Endothelial cell of umbilical vein (primary cell): ENCODE results near the gene MYH10. TPM values are rescaled to one million over a fixed set of nuclear protein-coding genes. Genes with fewer than 3 reads are reported as not detected.

ENCODE experiments used
- BruUV-seq: library from RNA; stranded (reverse); fragments of 400-500 nt; replicated peaks from 2 replicates; lab custom pipeline; 2021; lab: Mats Ljungman, UMichigan
- CTCF ChIA-PET: fragments of 300-600, 350-600 bp; sonication (Branson Sonifier 250); formaldehyde crosslinking; loops from one replicate; lab custom pipeline; 2021; ENCODE audit warnings: antibody characterized with exemption, inconsistent platforms; lab: Charles Lee
- POLR2A ChIA-PET: fragments of 300-600, 350-600 bp; sonication (Branson Sonifier 250); formaldehyde crosslinking; loops from one replicate; lab custom pipeline; 2021; ENCODE audit warnings: antibody characterized with exemption, inconsistent platforms; lab: Charles Lee
- DNase-seq: peaks from one replicate; pipeline ENCODE4 v3.0.0-alpha.2; 2011; ENCODE audit warnings: low read depth, low spot score
- FAIRE-seq: peaks from 2 replicates; lab custom pipeline; 2011; peaks lifted over from hg19 to GRCh38; lab: Jason Lieb, UNC
- H2AFZ ChIP-seq: 2 replicates; pipeline ENCODE4 v1.6.0; 2012; ENCODE audit warnings: low read depth, low read length, control low read depth, inconsistent platforms
- H3K27ac ChIP-seq: 2 replicates; pipeline ENCODE4 v1.5.1; 2011; ENCODE audit warnings: low read depth, mild to moderate bottlenecking, control low read depth, low read length, moderate library complexity; ENCODE audit not compliant: insufficient read depth
- H3K27me3 ChIP-seq, 2 experiments: 2 replicates each; pipeline versions ENCODE4 v1.6.0 to v1.6.1; 2011; ENCODE audit warnings: low read length in 2 of 2, mixed read lengths in 1 of 2; ENCODE audit not compliant: control insufficient read depth in 2 of 2, insufficient read depth in 2 of 2
- H3K36me3 ChIP-seq, 2 experiments: 2 replicates in 1 of 2; 3 replicates in 1 of 2; pipeline ENCODE4 v1.5.1; 2011; ENCODE audit warnings: low read length in 2 of 2, mild to moderate bottlenecking in 1 of 2, moderate library complexity in 1 of 2; ENCODE audit not compliant: control insufficient read depth in 2 of 2, insufficient read depth in 2 of 2; ENCODE audit errors: extremely low read depth in 1 of 2
- H3K4me1 ChIP-seq: 3 replicates; pipeline ENCODE4 v1.5.1; 2011; ENCODE audit warnings: mild to moderate bottlenecking, low read length; ENCODE audit not compliant: control insufficient read depth, insufficient read depth; ENCODE audit errors: extremely low read depth
- H3K4me2 ChIP-seq: 2 replicates; pipeline ENCODE4 v1.6.1; 2011; ENCODE audit warnings: low read length, control low read depth, mixed read lengths; ENCODE audit not compliant: insufficient read depth
- H3K4me3 ChIP-seq, 3 experiments: fragments of 200-600 bp in 1 of 3; sonication (generic), shearing (Covaris generic) in 1 of 3; replicated peaks in 1 of 3; 2 replicates each; pipeline ENCODE4 v1.5.1; 2011 to 2016; ENCODE audit warnings: control low read depth in 3 of 3, low read length in 3 of 3, mild to moderate bottlenecking in 2 of 3, inconsistent platforms in 1 of 3, low read depth in 1 of 3, moderate library complexity in 1 of 3; ENCODE audit not compliant: insufficient read depth in 1 of 3
- H3K79me2 ChIP-seq: 2 replicates; pipeline ENCODE4 v1.6.0; 2012; ENCODE audit warnings: low read length, inconsistent platforms; ENCODE audit not compliant: control insufficient read depth, insufficient read depth
- H3K9ac ChIP-seq: replicated peaks from 2 replicates; pipeline ENCODE3; 2011; ENCODE audit warnings: low read length, control low read depth; ENCODE audit not compliant: insufficient read depth; ENCODE audit errors: extremely low read depth
- H3K9me1 ChIP-seq: replicated peaks from 3 replicates; pipeline ENCODE4 v1.6.0; 2011; ENCODE audit warnings: mild to moderate bottlenecking, low read length; ENCODE audit not compliant: control insufficient read depth, insufficient read depth; ENCODE audit errors: extremely low read depth
- H3K9me3 ChIP-seq: replicated peaks from 2 replicates; pipeline ENCODE4 v1.5.1; 2012; ENCODE audit warnings: low read length, inconsistent platforms; ENCODE audit not compliant: control insufficient read depth, insufficient read depth
- H4K20me1 ChIP-seq: replicated peaks from 2 replicates; pipeline ENCODE3; 2011; ENCODE audit warnings: mild to moderate bottlenecking, low read length; ENCODE audit not compliant: control insufficient read depth, insufficient read depth; ENCODE audit errors: extremely low read depth
- EZH2 ChIP-seq: IDR thresholded peaks from 2 replicates; pipeline ENCODE4 v1.6.1; 2012; ENCODE audit warnings: borderline replicate concordance, low read depth, mild to moderate bottlenecking, moderate library complexity, low read length, inconsistent platforms; ENCODE audit not compliant: severe bottlenecking
- FOS ChIP-seq: IDR thresholded peaks from 2 replicates; pipeline ENCODE4 v1.6.1; 2011; ENCODE audit warnings: mild to moderate bottlenecking, low read length, moderate library complexity, borderline replicate concordance; ENCODE audit not compliant: insufficient read depth
- GATA2 ChIP-seq: IDR thresholded peaks from 2 replicates; pipeline ENCODE4 v1.7.0; 2011; ENCODE audit warnings: low read depth, mild to moderate bottlenecking, moderate library complexity, mixed read lengths, low read length; ENCODE audit not compliant: insufficient read length, insufficient read depth
- JUN ChIP-seq: IDR thresholded peaks from 2 replicates; pipeline ENCODE4 v1.6.1; 2011; ENCODE audit warnings: borderline replicate concordance, low read depth; ENCODE audit not compliant: insufficient read length, insufficient read depth
- MYC ChIP-seq: IDR thresholded peaks from one replicate; pipeline ENCODE4 v1.6.1; 2011; ENCODE audit warnings: mild to moderate bottlenecking, low read depth, low read length
- POLR2A ChIP-seq: IDR thresholded peaks from 2 replicates; pipeline ENCODE4 v1.6.1; 2012; ENCODE audit warnings: low read depth, mild to moderate bottlenecking, control low read depth, low read length
- POLR2AphosphoS5 ChIP-seq: IDR thresholded peaks from 2 replicates; pipeline ENCODE4 v1.6.1; 2012; ENCODE audit warnings: low read depth, mild to moderate bottlenecking, control low read depth, low read length, moderate library complexity; ENCODE audit not compliant: insufficient read depth
- dilution Hi-C: fragments of 300-500 bp; cut with MboI; formaldehyde crosslinking; loops from one replicate; pipeline ENCODE4 v1.15.0; 2019; ENCODE audit warnings: low sequenced_read_pairs; ENCODE audit not compliant: extremely low pct_ligation_motif_present
- intact Hi-C: fragments of 100-400 bp; cut with micrococcal nuclease; formaldehyde crosslinking; loops from one replicate; pipeline ENCODE4 v1.10.0; 2022
- polyA plus RNA-seq, 4 experiments: library from polyadenylated mRNA; depleted of rRNA in 3 of 4; stranded (reverse) in 3 of 4; unstranded in 1 of 4; fragments of >200 nt; gene quantifications; 2 replicates each; pipeline versions ENCODE4 v1.2.1 to v1.2.3, GENCODE V29; 2011 to 2012; ENCODE audit warnings: missing spikeins in 1 of 4
- total RNA-seq: library from RNA; stranded (reverse); gene quantifications from 2 replicates; pipeline ENCODE4 v1.2.3, GENCODE V29; 2021
- TF ChIP-seq, protein P1 (sequence below), 2 donors: IDR thresholded peaks; 1 replicate in 1 of 2; 2 replicates in 1 of 2; pipeline ENCODE4 v1.5.1; 2011; ENCODE audit warnings: low read length in 2 of 2, mild to moderate bottlenecking in 2 of 2, moderate library complexity in 2 of 2, control low read depth in 1 of 2, inconsistent platforms in 1 of 2, low read depth in 1 of 2; ENCODE audit not compliant: insufficient read depth in 1 of 2; ENCODE audit errors: extremely low read depth in 1 of 2
- TF ChIP-seq, protein P2 (sequence below): IDR thresholded peaks from 2 replicates; pipeline ENCODE4 v1.6.1; 2011; ENCODE audit not compliant: insufficient read depth, insufficient read length

Gene MYH10
- total and polyA plus RNA-seq, 2 donors (not counting 3 experiments of a cell fraction or from before 2014, with no cell fraction given) = 73.4 to 232 TPM

DNA sequence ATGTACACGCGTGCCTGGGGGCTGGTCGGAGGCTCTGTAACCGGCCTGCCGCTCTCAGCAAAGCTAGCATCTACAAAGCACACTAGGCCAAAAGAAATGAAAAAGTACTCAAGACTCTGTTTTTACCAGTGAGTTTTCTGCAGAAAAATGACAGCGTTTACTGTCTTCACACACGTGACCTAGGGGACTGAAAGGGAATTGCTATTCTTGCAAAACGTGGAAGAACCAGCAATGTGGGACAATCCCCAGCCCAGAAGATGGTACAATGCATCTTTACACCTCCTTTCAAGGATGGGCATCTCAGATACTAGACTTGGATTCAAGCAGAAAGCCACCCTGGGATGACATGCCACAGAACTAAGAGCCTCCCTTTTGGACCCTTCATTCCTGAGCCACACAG, 153.4 kb downstream of the MYH10 start:
- CTCF ChIA-PET = interaction anchor here (0.7 kb wide), 1 partner anchor 26 kb away, joined by 3 read pairs; no protein-coding TSS in a partner anchor
- no peak for DNase-seq
- TF ChIP-seq, protein P1, sequence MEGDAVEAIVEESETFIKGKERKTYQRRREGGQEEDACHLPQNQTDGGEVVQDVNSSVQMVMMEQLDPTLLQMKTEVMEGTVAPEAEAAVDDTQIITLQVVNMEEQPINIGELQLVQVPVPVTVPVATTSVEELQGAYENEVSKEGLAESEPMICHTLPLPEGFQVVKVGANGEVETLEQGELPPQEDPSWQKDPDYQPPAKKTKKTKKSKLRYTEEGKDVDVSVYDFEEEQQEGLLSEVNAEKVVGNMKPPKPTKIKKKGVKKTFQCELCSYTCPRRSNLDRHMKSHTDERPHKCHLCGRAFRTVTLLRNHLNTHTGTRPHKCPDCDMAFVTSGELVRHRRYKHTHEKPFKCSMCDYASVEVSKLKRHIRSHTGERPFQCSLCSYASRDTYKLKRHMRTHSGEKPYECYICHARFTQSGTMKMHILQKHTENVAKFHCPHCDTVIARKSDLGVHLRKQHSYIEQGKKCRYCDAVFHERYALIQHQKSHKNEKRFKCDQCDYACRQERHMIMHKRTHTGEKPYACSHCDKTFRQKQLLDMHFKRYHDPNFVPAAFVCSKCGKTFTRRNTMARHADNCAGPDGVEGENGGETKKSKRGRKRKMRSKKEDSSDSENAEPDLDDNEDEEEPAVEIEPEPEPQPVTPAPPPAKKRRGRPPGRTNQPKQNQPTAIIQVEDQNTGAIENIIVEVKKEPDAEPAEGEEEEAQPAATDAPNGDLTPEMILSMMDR (IDR thresholded peaks at IDR 0.05; ENCODE audit: extremely low read depth in 1 of 2, insufficient read depth in 1 of 2, low read depth in 1 of 2, low read length in 2 of 2) = no peak
- TF ChIP-seq POLR2A = no peak

DNA sequence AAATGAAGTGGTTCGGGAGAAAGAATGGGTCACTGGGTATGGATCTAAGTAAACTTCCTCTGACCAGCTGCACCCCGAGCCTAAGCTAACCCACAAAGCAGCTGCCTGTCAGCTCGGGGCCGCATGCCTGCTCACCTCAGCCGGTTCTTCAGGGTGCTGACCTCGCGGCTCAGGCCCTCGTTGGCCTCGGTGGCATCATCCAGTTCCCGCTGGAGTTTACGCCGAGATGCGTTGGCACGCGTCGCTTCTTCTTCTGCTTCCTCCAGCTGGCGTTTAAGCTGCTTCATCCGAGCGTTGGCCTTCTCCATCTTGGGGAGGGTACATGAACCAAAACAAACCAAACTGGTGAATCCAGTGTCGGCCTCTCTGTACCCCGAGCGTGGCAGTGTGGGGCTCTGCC, 153.8 kb downstream of the MYH10 start:
- no peaks in the 10 kb centered on the region for H3K9me1 ChIP-seq
- no peak overlapping the region for H3K27ac ChIP-seq
- ChIA-PET CTCF (interaction anchor here (0.7 kb wide), 1 partner anchor 25 kb away, joined by 3 read pairs; no protein-coding TSS in a partner anchor), POLR2A (no interaction called here)
- DNase-seq = no peak
- H3K4me1 ChIP-seq = no peaks in the 10 kb centered on the region
- H3K79me2 ChIP-seq = no peaks in the 10 kb centered on the region
- H3K36me3 ChIP-seq = peaks cover 18 to 73% of the 10 kb centered on the region in 2 experiments
- intact Hi-C loops = no loop called here
- dilution Hi-C loops = no loop called here
- no peaks in the 10 kb centered on the region for H3K27me3 ChIP-seq
- FAIRE-seq = no peak
- no peaks in the 10 kb centered on the region for H4K20me1 ChIP-seq
- no peak overlapping the region for H2AFZ ChIP-seq
- TF ChIP-seq POLR2AphosphoS5 (no peak), GATA2 (no peak), EZH2 (no peak), JUN (no peak), POLR2A (no peak), FOS (no peak), MYC (no peak)
- TF ChIP-seq, protein P1 (IDR thresholded peaks at IDR 0.05; ENCODE audit: extremely low read depth in 1 of 2, insufficient read depth in 1 of 2, low read depth in 1 of 2, low read length in 2 of 2) = no peak
- TF ChIP-seq, protein P2, sequence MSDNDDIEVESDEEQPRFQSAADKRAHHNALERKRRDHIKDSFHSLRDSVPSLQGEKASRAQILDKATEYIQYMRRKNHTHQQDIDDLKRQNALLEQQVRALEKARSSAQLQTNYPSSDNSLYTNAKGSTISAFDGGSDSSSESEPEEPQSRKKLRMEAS = no peak
- H3K4me3 ChIP-seq = no peak overlapping the region
- BruUV-seq = no TSS peak
- H3K9ac ChIP-seq = no peak overlapping the region
- no peaks in the 10 kb centered on the region for H3K9me3 ChIP-seq
- no peak overlapping the region for H3K4me2 ChIP-seq

More for the DNA sequence above, 153.4 kb downstream of the MYH10 start:
- no peaks in the 10 kb centered on the region for H4K20me1 ChIP-seq
- no peak overlapping the region for H3K4me3 ChIP-seq
- no peak for FAIRE-seq
- no peaks in the 10 kb centered on the region for H3K9me3 ChIP-seq
- H3K4me2 ChIP-seq = no peak overlapping the region
- no peaks in the 10 kb centered on the region for H3K79me2 ChIP-seq
- no peak overlapping the region for H2AFZ ChIP-seq
- H3K9ac ChIP-seq = no peak overlapping the region
- no peaks in the 10 kb centered on the region for H3K4me1 ChIP-seq
- peaks cover 19 to 76% of the 10 kb centered on the region in 2 experiments for H3K36me3 ChIP-seq
- dilution Hi-C loops (no loop called here), intact Hi-C loops (no loop called here)
- BruUV-seq = no TSS peak
- no peaks in the 10 kb centered on the region for H3K27me3 ChIP-seq
- no peaks in the 10 kb centered on the region for H3K9me1 ChIP-seq
- H3K27ac ChIP-seq = no peak overlapping the region
- POLR2A ChIA-PET = no interaction called here
